ENCODE data around the gene ARL6IP4.

- no peak for TF ChIP-seq CTCF (conservative IDR thresholded peaks at IDR 0.05)
- TF ChIP-seq EZH2 (IDR thresholded peaks at IDR 0.05; ENCODE audit: low read depth), result no peak
These were observed 2.0 kb downstream of the ARL6IP4 start for GRCh38 chr12:122982477-122982815.
